SK-N-MC (cell line): ENCODE measurements around the gene PBLD.

Source experiments
- DNase-seq: peaks from one replicate; pipeline ENCODE4 v3.0.0-alpha.2; 2011; ENCODE audit warnings: low read depth, low spot score
- H3K27ac ChIP-seq: fragments of 200-600 bp; sonication (generic); 2 replicates; pipeline ENCODE4 v1.5.1; 2016; ENCODE audit warnings: mixed run types
- H3K36me3 ChIP-seq: fragments of 200-600 bp; sonication (generic); 2 replicates; pipeline ENCODE4 v1.6.1; 2017; ENCODE audit warnings: antibody characterized with exemption, low read length, mixed read lengths; ENCODE audit not compliant: insufficient read depth
- H3K4me3 ChIP-seq: fragments of 200-600 bp; sonication (generic); 2 replicates; pipeline ENCODE4 v1.5.1; 2016
- H3K9ac ChIP-seq: fragments of 200-600 bp; sonication (generic); 2 replicates; pipeline ENCODE4 v1.8.0; 2017; ENCODE audit warnings: mixed run types, mixed read lengths; ENCODE audit not compliant: insufficient read length
- H3K9me3 ChIP-seq: fragments of 200-600 bp; sonication (generic); 2 replicates; pipeline ENCODE4 v1.6.1; 2017; ENCODE audit warnings: low read depth, mild to moderate bottlenecking, antibody characterized with exemption, low read length, moderate library complexity, mixed read lengths
- EZH2 ChIP-seq: fragments of 200-600 bp; sonication (generic); IDR thresholded peaks from one replicate; pipeline ENCODE4 v1.6.1; 2017; ENCODE audit warnings: antibody characterized with exemption
- FOXP2 ChIP-seq: optimal IDR thresholded peaks from 2 replicates; pipeline ENCODE3; 2011; ENCODE audit warnings: mild to moderate bottlenecking, moderate library complexity; ENCODE audit not compliant: insufficient read depth; ENCODE audit errors: extremely low read length, control extremely low read depth
- POLR2AphosphoS5 ChIP-seq: IDR thresholded peaks from 2 replicates; pipeline ENCODE4 v1.6.1; 2012; ENCODE audit warnings: mild to moderate bottlenecking, low read depth, low read length, borderline replicate concordance

The PBLD gene

DNA sequence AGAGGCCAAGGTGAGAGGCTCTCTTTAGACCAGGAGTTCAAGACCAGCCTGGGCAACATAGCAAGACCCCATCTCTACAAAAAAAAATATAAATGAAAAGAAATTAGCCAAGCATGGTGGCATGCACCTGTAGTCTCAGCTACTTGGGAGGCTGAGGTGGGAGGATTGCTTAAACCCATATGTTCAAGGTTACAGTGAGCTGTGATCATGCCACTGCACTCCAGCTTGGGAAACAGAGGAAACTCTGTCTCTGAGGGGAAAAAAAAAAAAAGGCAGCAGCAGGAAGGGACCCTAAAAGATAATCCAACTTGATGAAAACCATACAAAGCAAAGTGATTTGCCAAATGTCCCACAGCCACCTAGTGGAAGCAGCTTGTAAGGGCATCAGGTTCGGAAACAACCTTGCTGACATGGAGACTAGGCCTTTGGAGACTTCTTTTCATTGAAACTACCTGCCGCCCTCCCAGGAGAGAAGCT, 15.6 kb upstream of the PBLD start:
- Histone ChIP-seq H3K4me3 (no peak overlapping the region), H3K9me3 (no peaks in the 10 kb centered on the region), H3K9ac (no peak overlapping the region), H3K36me3 (peaks cover 21% of the 10 kb centered on the region), H3K27ac (peak overlapping the region; percentile 64)
- no peak for DNase-seq
- no peak for TF ChIP-seq FOXP2
- TF ChIP-seq EZH2 = no peak
- no peak for TF ChIP-seq POLR2AphosphoS5

DNA sequence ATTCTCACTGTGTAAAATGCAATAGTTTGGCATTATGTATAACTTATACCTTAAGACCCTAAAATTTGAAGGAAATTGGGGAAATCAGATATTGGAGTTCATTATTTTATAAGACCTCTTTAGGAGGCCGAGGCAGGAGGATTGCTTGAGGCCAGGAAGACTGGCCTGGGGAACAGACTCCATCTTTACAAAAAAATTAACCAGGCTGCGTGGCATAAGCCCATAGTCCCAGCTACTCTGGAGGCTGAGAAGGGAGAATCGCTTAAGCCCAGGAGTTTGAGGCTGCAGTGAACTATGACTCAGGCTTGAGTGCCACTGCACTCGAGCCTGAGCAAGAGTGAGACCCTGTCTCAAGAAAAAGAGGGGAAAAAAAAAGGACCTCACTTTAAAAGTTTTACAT, 14.0 kb upstream of the PBLD start:
- Histone ChIP-seq H3K9me3 (no peaks in the 10 kb centered on the region), H3K9ac (no peak overlapping the region), H3K4me3 (no peak overlapping the region), H3K36me3 (peaks cover 36% of the 10 kb centered on the region), H3K27ac (no peak overlapping the region)
- DNase-seq = no peak
- no peak for TF ChIP-seq FOXP2
- TF ChIP-seq POLR2AphosphoS5 = no peak
- TF ChIP-seq EZH2 = no peak

DNA sequence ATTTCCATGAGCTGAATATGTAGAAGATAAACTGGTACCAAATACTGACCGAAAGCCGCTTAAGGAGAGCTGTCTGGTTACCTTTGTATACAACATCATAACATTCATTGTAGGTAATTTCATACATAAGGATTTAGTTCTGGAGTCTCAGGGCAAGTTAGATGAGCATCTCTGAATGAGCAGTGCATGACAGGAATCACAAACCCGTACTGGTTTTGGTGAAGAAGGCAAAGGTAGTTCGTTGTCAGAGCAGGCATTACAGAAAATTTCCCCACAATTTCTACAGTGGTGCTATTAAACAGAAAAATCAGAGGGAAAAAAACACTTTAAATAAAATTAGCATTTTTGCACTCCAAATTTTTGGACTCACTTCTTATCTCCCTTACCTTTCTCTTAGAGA, 12.9 kb upstream of the PBLD start:
- peak overlapping the region; percentile 21; the same call in 1 of the 2 replicates for H3K27ac ChIP-seq
- no peak for TF ChIP-seq EZH2
- no peak for TF ChIP-seq FOXP2
- no peak for TF ChIP-seq POLR2AphosphoS5
- H3K9me3 ChIP-seq = no peaks in the 10 kb centered on the region
- no peak for DNase-seq
- no peak overlapping the region for H3K9ac ChIP-seq
- peaks cover 47% of the 10 kb centered on the region for H3K36me3 ChIP-seq
- no peak overlapping the region for H3K4me3 ChIP-seq

DNA sequence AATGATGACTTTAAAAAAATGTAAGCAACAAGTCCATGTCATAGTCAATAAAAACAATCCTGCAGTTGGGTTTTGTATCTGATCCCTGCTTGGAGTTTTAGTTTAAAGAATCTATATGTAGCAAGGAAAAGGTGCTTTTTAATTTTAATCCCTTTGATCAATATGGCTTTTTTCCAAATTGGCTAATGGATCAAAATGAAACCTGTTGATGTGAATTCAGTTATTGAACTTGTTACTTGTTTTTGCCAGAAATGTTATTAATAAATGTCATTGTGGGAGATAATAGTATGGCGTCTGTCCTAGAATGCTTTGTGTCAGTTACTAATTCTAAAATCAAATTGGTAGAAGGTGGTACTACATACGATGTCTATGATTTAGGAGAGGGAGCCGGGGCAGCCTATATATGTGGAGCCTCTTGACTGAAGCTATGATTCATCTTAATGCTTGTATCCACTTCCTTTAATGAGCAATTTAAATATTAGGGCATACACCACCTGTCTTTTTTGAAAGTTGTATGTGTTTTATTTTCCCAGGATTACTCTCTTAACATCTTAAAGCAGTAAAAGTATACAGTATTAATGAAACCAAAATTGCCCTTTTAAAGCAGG, 10.3 kb upstream of the PBLD start:
- no peaks in the 10 kb centered on the region for H3K9me3 ChIP-seq
- no peak for DNase-seq
- no peak overlapping the region for H3K9ac ChIP-seq
- H3K4me3 ChIP-seq = no peak overlapping the region
- TF ChIP-seq FOXP2 (no peak), EZH2 (no peak), POLR2AphosphoS5 (no peak)
- H3K27ac ChIP-seq = 0 out of 2 replicates have a peak overlapping the region, but pooled peaks have one; percentile 31
- H3K36me3 ChIP-seq = peaks cover 74% of the 10 kb centered on the region

DNA sequence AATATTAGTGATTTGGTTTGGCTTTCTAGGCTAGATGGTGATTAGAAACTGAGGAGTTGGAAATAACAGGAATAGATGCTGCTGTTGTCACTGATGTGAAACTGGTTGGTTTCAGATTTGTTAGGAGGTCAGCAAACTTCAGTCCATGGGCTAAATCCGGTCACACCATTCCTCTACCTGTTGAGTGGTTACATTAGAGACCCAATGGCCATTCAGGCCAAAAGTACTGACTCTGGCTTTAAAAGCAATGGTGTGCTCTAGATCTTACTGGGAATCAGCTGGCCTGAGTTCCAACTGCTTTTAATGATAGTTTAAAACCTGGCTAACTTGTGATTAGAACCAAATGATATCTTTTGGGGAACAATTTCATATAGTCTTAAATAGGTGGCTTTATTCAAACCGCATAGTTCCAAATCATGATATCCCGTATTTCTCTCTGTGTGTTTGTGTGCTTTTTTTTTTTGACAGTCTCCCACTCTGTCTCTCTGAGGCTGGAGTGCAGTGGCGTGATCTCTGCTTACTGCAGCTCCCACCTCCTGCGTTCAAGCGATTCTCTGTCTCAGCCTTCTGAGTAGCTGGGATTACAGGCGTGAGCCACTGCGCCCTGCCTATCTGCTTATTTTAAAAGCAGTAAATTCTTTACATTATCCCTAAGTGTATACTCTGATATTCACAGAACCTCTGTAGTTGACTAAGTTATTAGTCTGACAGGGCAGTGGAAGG, 7.8 kb upstream of the PBLD start:
- DNase-seq = no peak
- TF ChIP-seq EZH2 = no peak
- no peak for TF ChIP-seq POLR2AphosphoS5
- TF ChIP-seq FOXP2 = no peak
- no peaks in the 10 kb centered on the region for H3K9me3 ChIP-seq
- no peak overlapping the region for H3K27ac ChIP-seq
- H3K9ac ChIP-seq = no peak overlapping the region
- H3K4me3 ChIP-seq = no peak overlapping the region
- H3K36me3 ChIP-seq = peaks cover 85% of the 10 kb centered on the region

DNA sequence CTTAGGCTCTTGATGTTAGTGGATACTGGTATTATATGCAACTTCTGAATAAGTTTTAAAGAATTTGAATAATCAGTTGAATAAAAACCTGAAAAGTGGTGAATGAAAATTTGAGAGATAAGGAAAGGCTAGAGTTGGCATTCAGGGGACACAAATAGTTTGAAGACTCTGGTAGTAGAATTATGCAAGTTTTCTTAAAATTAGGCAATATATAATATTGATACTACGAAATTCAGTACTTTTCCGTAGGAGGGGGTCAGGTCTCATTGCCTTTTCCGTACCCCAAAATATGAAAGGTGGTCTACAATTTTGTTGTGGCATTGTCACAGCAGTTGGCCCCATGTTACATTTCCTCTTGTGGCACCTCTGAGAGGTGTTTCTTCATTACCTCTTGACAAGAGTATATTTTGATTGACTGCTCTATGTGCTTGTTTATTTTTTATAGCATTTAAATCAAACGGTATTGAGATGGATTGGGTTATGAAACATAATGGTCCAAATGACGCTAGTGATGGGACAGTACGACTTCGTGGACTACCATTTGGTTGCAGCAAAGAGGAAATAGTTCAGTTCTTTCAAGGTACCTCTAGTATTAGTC, 4.1 kb upstream of the PBLD start:
- H3K9ac ChIP-seq = no peak overlapping the region
- peak overlapping the region; percentile 80 for H3K4me3 ChIP-seq
- H3K36me3 ChIP-seq = peaks cover 66% of the 10 kb centered on the region
- TF ChIP-seq EZH2 (no peak), POLR2AphosphoS5 (no peak), FOXP2 (no peak)
- H3K27ac ChIP-seq = no peak overlapping the region
- H3K9me3 ChIP-seq = no peaks in the 10 kb centered on the region
- no peak for DNase-seq

DNA sequence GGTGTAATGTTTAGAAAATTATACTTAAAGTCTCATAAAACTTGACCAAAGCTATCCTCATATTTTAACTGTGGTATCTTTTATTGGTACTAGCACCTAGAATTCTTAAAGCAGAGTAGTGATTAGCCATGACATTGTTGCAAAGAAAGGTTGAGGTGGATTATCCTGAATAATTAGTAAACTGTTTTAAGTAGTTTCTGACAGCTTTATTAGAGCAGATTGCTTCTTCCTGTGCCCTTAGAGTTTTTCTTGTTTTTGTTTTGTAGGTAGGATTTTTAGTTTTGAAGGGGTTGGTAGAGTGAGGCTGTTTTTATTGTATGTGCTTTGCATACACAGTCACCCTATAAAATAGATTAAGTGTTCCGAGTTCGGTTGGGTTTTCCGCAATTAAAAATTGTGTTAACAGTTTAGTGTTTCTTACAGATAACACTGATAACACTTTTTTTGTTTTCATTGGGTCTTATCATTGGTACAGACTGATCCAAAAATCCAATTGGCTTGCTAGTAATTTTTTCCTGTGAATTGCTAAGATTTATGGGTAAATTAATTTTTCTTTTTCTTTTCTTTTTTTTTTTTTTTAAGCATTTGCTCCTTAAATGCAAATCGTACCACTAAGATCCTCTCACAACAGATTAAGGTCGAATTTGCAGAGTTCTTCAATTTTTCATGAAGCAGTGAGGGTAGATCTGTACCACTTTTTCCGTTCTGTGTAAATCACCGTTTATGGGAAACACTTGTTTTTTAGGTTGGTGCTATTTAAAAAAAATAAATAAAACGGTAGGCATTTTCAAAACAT, 2.1 kb upstream of the PBLD start:
- no peak for DNase-seq
- Histone ChIP-seq H3K27ac (no peak overlapping the region), H3K36me3 (peaks cover 46% of the 10 kb centered on the region)

More for the DNA sequence above, 2.1 kb upstream of the PBLD start:
- Histone ChIP-seq H3K9me3 (no peaks in the 10 kb centered on the region), H3K9ac (peak overlapping the region; percentile 98), H3K4me3 (peak overlapping the region; percentile 80)
- no peak for TF ChIP-seq EZH2
- no peak for TF ChIP-seq POLR2AphosphoS5
- no peak for TF ChIP-seq FOXP2
